Measurements from ENCODE around the gene MBTD1. TPM values are rescaled to one million over a fixed set of nuclear protein-coding genes. Genes with fewer than 3 reads are reported as not detected.

MBTD1 gene
- total and polyA plus RNA-seq, 2 experiments from 2014 or later, result 19.1 to 63.9 TPM

GRCh38 chr17:51238255-51238887 is 21.5 kb downstream of the MBTD1 start (continued):
- TF ChIP-seq ZNF462 (CRISPR knock-in tag; IDR thresholded peaks at IDR 0.05) (no peak), ZNF331 (CRISPR knock-in tag; IDR thresholded peaks at IDR 0.05; ENCODE audit: low read depth) (no peak), EZH2phosphoT487 (IDR thresholded peaks at IDR 0.05; ENCODE audit: unreplicated experiment) (no peak), ETS1 (IDR thresholded peaks at IDR 0.05) (no peak), REST (IDR thresholded peaks at IDR 0.05; ENCODE audit: unreplicated experiment) (no peak)
